A549 (cell line): ENCODE results near the gene MARCKSL1.

Experiments used
- CHD2 ChIP-seq: fragments of 150-350 bp; IDR thresholded peaks from 2 replicates; pipeline ENCODE4 v1.6.1; 2014; ENCODE audit warnings: low read length; ENCODE audit not compliant: partially characterized antibody
- FOSL2 ChIP-seq, 2 experiments: fragments of 450-650 bp in 1 of 2; fragments of >200 bp in 1 of 2; sonication (Bioruptor Twin) in 1 of 2; formaldehyde crosslinking; IDR thresholded peaks; 2 replicates each; pipeline versions ENCODE4 v1.5.0 to v1.6.1; 2016 to 2020; ENCODE audit warnings: mild to moderate bottlenecking in 1 of 2, moderate library complexity in 1 of 2
- JUN ChIP-seq, 2 experiments: fragments of >200 bp; sonication (Bioruptor Twin); formaldehyde crosslinking; IDR thresholded peaks; 2 replicates in 1 of 2; 3 replicates in 1 of 2; pipeline ENCODE4 v1.6.1; 2016 to 2017
- MAFK ChIP-seq: fragments of 450-650 bp; IDR thresholded peaks from 2 replicates; pipeline ENCODE4 v1.6.1; 2014; ENCODE audit not compliant: partially characterized antibody
- POLR2A ChIP-seq: IDR thresholded peaks from 2 replicates; pipeline ENCODE4 v1.6.1; 2012; ENCODE audit warnings: mild to moderate bottlenecking, low read length
- RAD21 ChIP-seq, 2 experiments: fragments of >200 bp in 1 of 2; sonication (Bioruptor Twin) in 1 of 2; formaldehyde crosslinking in 1 of 2; IDR thresholded peaks in 1 of 2; conservative IDR thresholded peaks in 1 of 2; 2 replicates in 1 of 2; 3 replicates in 1 of 2; pipeline ENCODE4 v1.6.1; 2012 to 2018; ENCODE audit warnings: inconsistent platforms in 1 of 2
- RNF2 ChIP-seq: fragments of 200-600 bp; sonication (generic); IDR thresholded peaks from 2 replicates; pipeline ENCODE4 v1.6.1; 2016; ENCODE audit warnings: low read depth, mild to moderate bottlenecking, antibody characterized with exemption, moderate library complexity, borderline replicate concordance
- TF ChIP-seq, protein P1 (sequence below): fragments of >200 bp; sonication (Bioruptor Twin); formaldehyde crosslinking; IDR thresholded peaks from 3 replicates; pipeline ENCODE4 v1.5.1; 2016
- TF ChIP-seq, protein P2 (sequence below): fragments of 200-600 bp; sonication (generic); IDR thresholded peaks from 2 replicates; pipeline ENCODE4 v1.6.1; 2016; ENCODE audit warnings: antibody characterized with exemption, mild to moderate bottlenecking, moderate library complexity
- TF ChIP-seq, protein P3 (sequence below): IDR thresholded peaks from 2 replicates; pipeline ENCODE4 v1.6.1; 2012; ENCODE audit warnings: low read depth, borderline replicate concordance

DNA sequence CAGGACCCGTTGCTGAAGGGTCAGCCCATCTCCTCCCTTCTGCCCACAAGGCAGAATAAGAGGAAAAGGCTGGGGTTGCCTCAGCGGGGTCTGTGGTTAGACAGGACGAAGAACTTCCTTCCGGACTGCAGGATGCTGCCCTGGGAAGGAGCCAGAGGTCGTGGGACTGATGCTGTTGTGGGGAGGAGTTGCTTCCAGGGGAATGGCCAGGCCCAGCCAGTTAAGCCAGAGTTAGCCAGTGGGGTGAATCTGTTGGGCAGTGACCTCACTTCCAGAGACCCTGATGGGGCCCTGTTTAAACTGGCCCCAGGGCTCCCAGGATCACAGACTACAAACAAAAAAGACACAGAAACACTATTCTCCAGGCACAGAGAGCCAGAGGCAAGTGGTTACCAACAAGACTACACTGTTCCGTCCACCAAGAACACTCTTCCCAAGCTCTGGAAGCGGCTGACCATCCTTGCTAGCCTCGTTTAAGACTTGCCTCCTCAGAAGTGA is 13.2 kb upstream of the MARCKSL1 start:
- TF ChIP-seq, protein P1, sequence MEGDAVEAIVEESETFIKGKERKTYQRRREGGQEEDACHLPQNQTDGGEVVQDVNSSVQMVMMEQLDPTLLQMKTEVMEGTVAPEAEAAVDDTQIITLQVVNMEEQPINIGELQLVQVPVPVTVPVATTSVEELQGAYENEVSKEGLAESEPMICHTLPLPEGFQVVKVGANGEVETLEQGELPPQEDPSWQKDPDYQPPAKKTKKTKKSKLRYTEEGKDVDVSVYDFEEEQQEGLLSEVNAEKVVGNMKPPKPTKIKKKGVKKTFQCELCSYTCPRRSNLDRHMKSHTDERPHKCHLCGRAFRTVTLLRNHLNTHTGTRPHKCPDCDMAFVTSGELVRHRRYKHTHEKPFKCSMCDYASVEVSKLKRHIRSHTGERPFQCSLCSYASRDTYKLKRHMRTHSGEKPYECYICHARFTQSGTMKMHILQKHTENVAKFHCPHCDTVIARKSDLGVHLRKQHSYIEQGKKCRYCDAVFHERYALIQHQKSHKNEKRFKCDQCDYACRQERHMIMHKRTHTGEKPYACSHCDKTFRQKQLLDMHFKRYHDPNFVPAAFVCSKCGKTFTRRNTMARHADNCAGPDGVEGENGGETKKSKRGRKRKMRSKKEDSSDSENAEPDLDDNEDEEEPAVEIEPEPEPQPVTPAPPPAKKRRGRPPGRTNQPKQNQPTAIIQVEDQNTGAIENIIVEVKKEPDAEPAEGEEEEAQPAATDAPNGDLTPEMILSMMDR = no peak
- TF ChIP-seq RAD21 (conservative IDR thresholded peaks at IDR 0.05 in 1 of 2, IDR thresholded peaks at IDR 0.05 in 1 of 2) = no peak
- TF ChIP-seq MAFK = no peak
- TF ChIP-seq CHD2 = no peak
- TF ChIP-seq POLR2A = no peak
- no peak for TF ChIP-seq FOSL2 (IDR thresholded peaks at IDR 0.05)
- TF ChIP-seq FOSL2 (CRISPR knock-in tag; IDR thresholded peaks at IDR 0.05) = no peak
- TF ChIP-seq, protein P2, sequence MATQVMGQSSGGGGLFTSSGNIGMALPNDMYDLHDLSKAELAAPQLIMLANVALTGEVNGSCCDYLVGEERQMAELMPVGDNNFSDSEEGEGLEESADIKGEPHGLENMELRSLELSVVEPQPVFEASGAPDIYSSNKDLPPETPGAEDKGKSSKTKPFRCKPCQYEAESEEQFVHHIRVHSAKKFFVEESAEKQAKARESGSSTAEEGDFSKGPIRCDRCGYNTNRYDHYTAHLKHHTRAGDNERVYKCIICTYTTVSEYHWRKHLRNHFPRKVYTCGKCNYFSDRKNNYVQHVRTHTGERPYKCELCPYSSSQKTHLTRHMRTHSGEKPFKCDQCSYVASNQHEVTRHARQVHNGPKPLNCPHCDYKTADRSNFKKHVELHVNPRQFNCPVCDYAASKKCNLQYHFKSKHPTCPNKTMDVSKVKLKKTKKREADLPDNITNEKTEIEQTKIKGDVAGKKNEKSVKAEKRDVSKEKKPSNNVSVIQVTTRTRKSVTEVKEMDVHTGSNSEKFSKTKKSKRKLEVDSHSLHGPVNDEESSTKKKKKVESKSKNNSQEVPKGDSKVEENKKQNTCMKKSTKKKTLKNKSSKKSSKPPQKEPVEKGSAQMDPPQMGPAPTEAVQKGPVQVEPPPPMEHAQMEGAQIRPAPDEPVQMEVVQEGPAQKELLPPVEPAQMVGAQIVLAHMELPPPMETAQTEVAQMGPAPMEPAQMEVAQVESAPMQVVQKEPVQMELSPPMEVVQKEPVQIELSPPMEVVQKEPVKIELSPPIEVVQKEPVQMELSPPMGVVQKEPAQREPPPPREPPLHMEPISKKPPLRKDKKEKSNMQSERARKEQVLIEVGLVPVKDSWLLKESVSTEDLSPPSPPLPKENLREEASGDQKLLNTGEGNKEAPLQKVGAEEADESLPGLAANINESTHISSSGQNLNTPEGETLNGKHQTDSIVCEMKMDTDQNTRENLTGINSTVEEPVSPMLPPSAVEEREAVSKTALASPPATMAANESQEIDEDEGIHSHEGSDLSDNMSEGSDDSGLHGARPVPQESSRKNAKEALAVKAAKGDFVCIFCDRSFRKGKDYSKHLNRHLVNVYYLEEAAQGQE = no peak
- TF ChIP-seq RNF2 = no peak
- TF ChIP-seq, protein P3, sequence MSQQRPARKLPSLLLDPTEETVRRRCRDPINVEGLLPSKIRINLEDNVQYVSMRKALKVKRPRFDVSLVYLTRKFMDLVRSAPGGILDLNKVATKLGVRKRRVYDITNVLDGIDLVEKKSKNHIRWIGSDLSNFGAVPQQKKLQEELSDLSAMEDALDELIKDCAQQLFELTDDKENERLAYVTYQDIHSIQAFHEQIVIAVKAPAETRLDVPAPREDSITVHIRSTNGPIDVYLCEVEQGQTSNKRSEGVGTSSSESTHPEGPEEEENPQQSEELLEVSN = no peak
- TF ChIP-seq JUN (IDR thresholded peaks at IDR 0.05) = no peak
